ENCODE measurements around the gene SPTBN1. TPM values are rescaled to one million over a fixed set of nuclear protein-coding genes. Genes with fewer than 3 reads are reported as not detected.

Gene SPTBN1
- total and polyA plus RNA-seq, 2 of the 13 experiments (the other 11 are each of a cell fraction or from before 2014, with no cell fraction given): 123 to 299 TPM

DNA sequence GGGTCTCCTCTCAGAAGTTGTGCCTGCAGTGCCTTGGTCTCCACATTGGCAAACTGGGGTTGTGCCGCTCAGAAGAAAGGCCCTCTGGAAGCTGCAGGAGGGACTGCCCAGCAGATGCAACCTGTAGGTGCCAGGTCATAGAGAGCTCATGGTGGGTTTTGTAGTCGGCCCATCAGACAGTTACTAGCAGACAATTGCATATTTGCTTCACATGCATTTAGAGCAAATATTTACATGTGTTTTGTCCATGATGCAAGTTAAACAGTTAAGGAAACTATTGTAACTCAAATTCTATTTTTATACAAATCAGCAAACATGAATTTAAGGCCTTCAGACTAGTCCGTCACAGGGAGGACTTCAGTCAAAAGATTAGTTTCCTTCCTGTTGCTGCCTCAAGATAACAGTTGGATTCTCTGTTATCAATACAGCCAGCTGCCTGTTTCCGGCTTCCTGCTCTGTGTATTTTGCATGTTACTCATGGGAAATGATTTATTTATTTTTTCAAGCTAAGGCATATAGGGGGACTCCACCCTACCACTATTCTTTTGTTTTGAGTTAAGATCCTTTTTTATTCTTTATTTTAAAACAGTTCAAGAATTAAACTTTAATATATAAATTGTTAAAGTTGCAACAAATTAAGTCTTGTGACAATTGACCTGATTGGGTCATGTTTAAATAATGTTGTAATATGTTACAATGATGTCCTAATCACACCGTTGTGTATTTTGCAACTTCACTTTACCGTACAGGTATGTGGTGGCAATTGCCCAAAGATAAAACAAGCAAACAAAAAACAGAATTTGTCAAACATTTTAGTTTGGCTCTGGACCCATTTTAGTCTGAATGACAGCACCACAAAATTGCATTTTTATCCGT, 133.5 kb downstream of the SPTBN1 start (continued):
- TF ChIP-seq, protein P1, sequence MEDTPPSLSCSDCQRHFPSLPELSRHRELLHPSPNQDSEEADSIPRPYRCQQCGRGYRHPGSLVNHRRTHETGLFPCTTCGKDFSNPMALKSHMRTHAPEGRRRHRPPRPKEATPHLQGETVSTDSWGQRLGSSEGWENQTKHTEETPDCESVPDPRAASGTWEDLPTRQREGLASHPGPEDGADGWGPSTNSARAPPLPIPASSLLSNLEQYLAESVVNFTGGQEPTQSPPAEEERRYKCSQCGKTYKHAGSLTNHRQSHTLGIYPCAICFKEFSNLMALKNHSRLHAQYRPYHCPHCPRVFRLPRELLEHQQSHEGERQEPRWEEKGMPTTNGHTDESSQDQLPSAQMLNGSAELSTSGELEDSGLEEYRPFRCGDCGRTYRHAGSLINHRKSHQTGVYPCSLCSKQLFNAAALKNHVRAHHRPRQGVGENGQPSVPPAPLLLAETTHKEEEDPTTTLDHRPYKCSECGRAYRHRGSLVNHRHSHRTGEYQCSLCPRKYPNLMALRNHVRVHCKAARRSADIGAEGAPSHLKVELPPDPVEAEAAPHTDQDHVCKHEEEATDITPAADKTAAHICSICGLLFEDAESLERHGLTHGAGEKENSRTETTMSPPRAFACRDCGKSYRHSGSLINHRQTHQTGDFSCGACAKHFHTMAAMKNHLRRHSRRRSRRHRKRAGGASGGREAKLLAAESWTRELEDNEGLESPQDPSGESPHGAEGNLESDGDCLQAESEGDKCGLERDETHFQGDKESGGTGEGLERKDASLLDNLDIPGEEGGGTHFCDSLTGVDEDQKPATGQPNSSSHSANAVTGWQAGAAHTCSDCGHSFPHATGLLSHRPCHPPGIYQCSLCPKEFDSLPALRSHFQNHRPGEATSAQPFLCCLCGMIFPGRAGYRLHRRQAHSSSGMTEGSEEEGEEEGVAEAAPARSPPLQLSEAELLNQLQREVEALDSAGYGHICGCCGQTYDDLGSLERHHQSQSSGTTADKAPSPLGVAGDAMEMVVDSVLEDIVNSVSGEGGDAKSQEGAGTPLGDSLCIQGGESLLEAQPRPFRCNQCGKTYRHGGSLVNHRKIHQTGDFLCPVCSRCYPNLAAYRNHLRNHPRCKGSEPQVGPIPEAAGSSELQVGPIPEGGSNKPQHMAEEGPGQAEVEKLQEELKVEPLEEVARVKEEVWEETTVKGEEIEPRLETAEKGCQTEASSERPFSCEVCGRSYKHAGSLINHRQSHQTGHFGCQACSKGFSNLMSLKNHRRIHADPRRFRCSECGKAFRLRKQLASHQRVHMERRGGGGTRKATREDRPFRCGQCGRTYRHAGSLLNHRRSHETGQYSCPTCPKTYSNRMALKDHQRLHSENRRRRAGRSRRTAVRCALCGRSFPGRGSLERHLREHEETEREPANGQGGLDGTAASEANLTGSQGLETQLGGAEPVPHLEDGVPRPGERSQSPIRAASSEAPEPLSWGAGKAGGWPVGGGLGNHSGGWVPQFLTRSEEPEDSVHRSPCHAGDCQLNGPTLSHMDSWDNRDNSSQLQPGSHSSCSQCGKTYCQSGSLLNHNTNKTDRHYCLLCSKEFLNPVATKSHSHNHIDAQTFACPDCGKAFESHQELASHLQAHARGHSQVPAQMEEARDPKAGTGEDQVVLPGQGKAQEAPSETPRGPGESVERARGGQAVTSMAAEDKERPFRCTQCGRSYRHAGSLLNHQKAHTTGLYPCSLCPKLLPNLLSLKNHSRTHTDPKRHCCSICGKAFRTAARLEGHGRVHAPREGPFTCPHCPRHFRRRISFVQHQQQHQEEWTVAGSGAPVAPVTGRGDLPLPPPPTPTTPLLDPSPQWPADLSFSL (CRISPR knock-in tag; IDR thresholded peaks at IDR 0.05): peak; percentile 34; the same call in 1 of the 2 replicates
- no peak for TF ChIP-seq DNMT1 (CRISPR knock-in tag; IDR thresholded peaks at IDR 0.05)
- 0 out of 2 replicates have a peak, but pooled peaks have one; percentile 3 for TF ChIP-seq SRF (IDR thresholded peaks at IDR 0.05; ENCODE audit: low read depth, low read length)
- 0 out of 2 replicates have a peak, but pooled peaks have one; percentile 74 for TF ChIP-seq HNF4G (IDR thresholded peaks at IDR 0.05; ENCODE audit: borderline replicate concordance, low read depth, low read length)
- peak; percentile 39; the same call in 1 of the 2 replicates for TF ChIP-seq HNF4G (CRISPR knock-in tag; IDR thresholded peaks at IDR 0.05; ENCODE audit: borderline replicate concordance, low read depth)
- peak; percentile 69; the same call in 1 of the 2 replicates for TF ChIP-seq ZBTB21 (CRISPR knock-in tag; IDR thresholded peaks at IDR 0.05)
- TF ChIP-seq FOXA3 (CRISPR knock-in tag; IDR thresholded peaks at IDR 0.05): peak; percentile 96
- TF ChIP-seq RFX1 (IDR thresholded peaks at IDR 0.05): no peak
- peak; percentile 90 for TF ChIP-seq ISL2 (CRISPR knock-in tag; IDR thresholded peaks at IDR 0.05)
- TF ChIP-seq BCL6 (CRISPR knock-in tag; IDR thresholded peaks at IDR 0.05): peak; percentile 87
- TF ChIP-seq, protein P2, sequence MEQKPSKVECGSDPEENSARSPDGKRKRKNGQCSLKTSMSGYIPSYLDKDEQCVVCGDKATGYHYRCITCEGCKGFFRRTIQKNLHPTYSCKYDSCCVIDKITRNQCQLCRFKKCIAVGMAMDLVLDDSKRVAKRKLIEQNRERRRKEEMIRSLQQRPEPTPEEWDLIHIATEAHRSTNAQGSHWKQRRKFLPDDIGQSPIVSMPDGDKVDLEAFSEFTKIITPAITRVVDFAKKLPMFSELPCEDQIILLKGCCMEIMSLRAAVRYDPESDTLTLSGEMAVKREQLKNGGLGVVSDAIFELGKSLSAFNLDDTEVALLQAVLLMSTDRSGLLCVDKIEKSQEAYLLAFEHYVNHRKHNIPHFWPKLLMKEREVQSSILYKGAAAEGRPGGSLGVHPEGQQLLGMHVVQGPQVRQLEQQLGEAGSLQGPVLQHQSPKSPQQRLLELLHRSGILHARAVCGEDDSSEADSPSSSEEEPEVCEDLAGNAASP (CRISPR knock-in tag; IDR thresholded peaks at IDR 0.05; ENCODE audit: borderline replicate concordance): peak; percentile 18; the same call in 1 of the 2 replicates
- TF ChIP-seq POLR2G (IDR thresholded peaks at IDR 0.05; ENCODE audit: low read depth, low read length): 0 out of 2 replicates have a peak, but pooled peaks have one; percentile 11
- peak; percentile 58; the same call in 1 of the 2 replicates for TF ChIP-seq ZNF547 (CRISPR knock-in tag; IDR thresholded peaks at IDR 0.05)
- peak; percentile 50; the same call in 1 of the 2 replicates for TF ChIP-seq ESRRA (CRISPR knock-in tag; IDR thresholded peaks at IDR 0.05; ENCODE audit: low read depth)
- peak; percentile 95 for TF ChIP-seq CEBPG (CRISPR knock-in tag; IDR thresholded peaks at IDR 0.05)
- TF ChIP-seq ASH2L (IDR thresholded peaks at IDR 0.05; ENCODE audit: insufficient read length, low read depth, low read length): peak; percentile 77
- 0 out of 2 replicates have a peak, but pooled peaks have one; percentile 25 for TF ChIP-seq SP140L (CRISPR knock-in tag; IDR thresholded peaks at IDR 0.05; ENCODE audit: borderline replicate concordance)
- peak; percentile 37; the same call in 1 of the 2 replicates for TF ChIP-seq GATAD1 (CRISPR knock-in tag; IDR thresholded peaks at IDR 0.05)
- TF ChIP-seq, protein P3, sequence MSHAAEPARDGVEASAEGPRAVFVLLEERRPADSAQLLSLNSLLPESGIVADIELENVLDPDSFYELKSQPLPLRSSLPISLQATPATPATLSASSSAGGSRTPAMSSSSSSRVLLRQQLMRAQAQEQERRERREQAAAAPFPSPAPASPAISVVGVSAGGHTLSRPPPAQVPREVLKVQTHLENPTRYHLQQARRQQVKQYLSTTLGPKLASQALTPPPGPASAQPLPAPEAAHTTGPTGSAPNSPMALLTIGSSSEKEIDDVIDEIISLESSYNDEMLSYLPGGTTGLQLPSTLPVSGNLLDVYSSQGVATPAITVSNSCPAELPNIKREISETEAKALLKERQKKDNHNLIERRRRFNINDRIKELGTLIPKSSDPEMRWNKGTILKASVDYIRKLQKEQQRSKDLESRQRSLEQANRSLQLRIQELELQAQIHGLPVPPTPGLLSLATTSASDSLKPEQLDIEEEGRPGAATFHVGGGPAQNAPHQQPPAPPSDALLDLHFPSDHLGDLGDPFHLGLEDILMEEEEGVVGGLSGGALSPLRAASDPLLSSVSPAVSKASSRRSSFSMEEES (CRISPR knock-in tag; IDR thresholded peaks at IDR 0.05): peak; percentile 91
- TF ChIP-seq, protein P4, sequence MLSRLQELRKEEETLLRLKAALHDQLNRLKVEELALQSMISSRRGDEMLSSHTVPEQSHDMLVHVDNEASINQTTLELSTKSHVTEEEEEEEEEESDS (CRISPR knock-in tag; IDR thresholded peaks at IDR 0.05; ENCODE audit: borderline replicate concordance): peak; percentile 26; the same call in 1 of the 2 replicates
